A549 treated with RU486 at 1 μM for 4 hours (cell line): ENCODE measurements around the gene PKP4. TPM values are rescaled to one million over a fixed set of nuclear protein-coding genes. Genes with fewer than 3 reads are reported as not detected.

ENCODE experiments used
- total RNA-seq: library from RNA; stranded (reverse); fragments of 200-300 nt; extraction: Qiagen RNA extraction; gene quantifications from 5 replicates; pipeline ENCODE4 v1.2.3, GENCODE V29; 2022; ENCODE audit warnings: low read depth

PKP4 gene, protein sequence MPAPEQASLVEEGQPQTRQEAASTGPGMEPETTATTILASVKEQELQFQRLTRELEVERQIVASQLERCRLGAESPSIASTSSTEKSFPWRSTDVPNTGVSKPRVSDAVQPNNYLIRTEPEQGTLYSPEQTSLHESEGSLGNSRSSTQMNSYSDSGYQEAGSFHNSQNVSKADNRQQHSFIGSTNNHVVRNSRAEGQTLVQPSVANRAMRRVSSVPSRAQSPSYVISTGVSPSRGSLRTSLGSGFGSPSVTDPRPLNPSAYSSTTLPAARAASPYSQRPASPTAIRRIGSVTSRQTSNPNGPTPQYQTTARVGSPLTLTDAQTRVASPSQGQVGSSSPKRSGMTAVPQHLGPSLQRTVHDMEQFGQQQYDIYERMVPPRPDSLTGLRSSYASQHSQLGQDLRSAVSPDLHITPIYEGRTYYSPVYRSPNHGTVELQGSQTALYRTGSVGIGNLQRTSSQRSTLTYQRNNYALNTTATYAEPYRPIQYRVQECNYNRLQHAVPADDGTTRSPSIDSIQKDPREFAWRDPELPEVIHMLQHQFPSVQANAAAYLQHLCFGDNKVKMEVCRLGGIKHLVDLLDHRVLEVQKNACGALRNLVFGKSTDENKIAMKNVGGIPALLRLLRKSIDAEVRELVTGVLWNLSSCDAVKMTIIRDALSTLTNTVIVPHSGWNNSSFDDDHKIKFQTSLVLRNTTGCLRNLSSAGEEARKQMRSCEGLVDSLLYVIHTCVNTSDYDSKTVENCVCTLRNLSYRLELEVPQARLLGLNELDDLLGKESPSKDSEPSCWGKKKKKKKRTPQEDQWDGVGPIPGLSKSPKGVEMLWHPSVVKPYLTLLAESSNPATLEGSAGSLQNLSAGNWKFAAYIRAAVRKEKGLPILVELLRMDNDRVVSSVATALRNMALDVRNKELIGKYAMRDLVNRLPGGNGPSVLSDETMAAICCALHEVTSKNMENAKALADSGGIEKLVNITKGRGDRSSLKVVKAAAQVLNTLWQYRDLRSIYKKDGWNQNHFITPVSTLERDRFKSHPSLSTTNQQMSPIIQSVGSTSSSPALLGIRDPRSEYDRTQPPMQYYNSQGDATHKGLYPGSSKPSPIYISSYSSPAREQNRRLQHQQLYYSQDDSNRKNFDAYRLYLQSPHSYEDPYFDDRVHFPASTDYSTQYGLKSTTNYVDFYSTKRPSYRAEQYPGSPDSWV
- 23.2 to 29.4 TPM (median 26.4 TPM) in 5 replicates for total RNA-seq

DNA sequence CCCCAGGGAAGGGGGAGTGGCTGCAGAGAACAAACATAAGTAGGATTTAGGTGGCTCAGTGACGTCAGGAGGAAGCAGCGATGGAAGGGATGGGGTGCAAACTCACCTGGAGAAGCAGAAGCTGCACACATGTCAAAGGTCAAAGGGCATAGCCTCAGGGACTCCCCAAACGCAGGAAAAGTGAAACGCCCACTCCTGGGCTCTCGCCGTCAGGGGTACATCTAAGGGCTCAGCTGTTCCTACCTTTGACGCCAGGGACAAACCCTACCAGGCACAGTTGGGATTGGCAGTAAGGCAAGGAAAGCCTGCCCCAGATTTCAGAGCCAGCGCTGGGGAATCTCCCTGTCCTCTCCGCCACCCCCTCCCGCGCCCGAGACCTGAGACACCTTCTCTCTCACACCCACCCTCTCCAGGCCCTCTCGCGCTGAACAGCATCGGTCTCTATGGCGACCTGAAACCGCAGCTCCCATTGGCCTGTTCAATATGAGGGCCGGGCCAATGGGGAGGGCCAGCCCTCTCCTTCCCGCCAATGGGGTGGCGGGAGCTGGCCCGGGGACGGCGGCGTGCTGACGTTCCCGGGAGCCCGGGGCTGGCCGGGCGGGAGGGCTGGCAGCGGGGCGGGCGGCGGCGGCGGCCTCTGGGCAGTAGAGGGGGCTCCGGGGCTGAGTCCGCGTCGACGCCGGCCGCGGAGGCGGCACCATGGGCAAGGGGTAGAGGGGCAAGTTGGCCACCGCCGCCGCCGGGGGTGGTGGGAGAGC lies at the start of gene PKP4, which contains the start of gene CCDC148:
Gene PKP4 (plus strand): TSS at position 644 of the 758 bp plus-strand sequence. CDS start 76,233 bp downstream, outside the sequence.
Gene CCDC148 (minus strand): TSS at position 445 of the 758 bp plus-strand sequence. CDS start 314 bp downstream, at position 131.

Other genes starting within 250 kb of the PKP4 start
- 0.27 to 0.50 TPM (median 0.37 TPM) in 5 replicates for gene CCDC148, start 199 bp upstream of the PKP4 start, total RNA-seq